CD14-positive monocyte (primary cell): ENCODE results near the gene NEK9. TPM values are rescaled to one million over a fixed set of nuclear protein-coding genes. Genes with fewer than 3 reads are reported as not detected.

ENCODE experiments used
- DNase-seq, 3 donors: peaks; one replicate each; pipeline ENCODE4 v3.0.0-alpha.2; 2011 to 2022
- H2AFZ ChIP-seq: 2 replicates; pipeline ENCODE4 v1.6.0; 2012; ENCODE audit warnings: mild to moderate bottlenecking, low read depth, low read length, inconsistent platforms; ENCODE audit not compliant: insufficient read depth, poor library complexity, severe bottlenecking
- H3K27ac ChIP-seq, 2 donors: 1 replicate in 1 of 2; 2 replicates in 1 of 2; pipeline ENCODE4 v1.5.1; 2012 to 2013; ENCODE audit warnings: low read length in 2 of 2, control low read depth in 1 of 2, inconsistent platforms in 1 of 2, low read depth in 1 of 2, mild to moderate bottlenecking in 1 of 2
- H3K27me3 ChIP-seq, 2 donors: one replicate each; pipeline versions ENCODE4 v1.6.0 to v1.6.1; 2011 to 2013; ENCODE audit warnings: low read length in 2 of 2; ENCODE audit not compliant: control insufficient read depth in 2 of 2, insufficient read depth in 2 of 2
- H3K36me3 ChIP-seq, 2 donors: replicated peaks in 1 of 2; 1 replicate in 1 of 2; 2 replicates in 1 of 2; pipeline versions ENCODE4 v1.5.1 to v1.6.1; 2012 to 2013; ENCODE audit warnings: low read length in 2 of 2, control low read depth in 1 of 2, inconsistent platforms in 1 of 2, mild to moderate bottlenecking in 1 of 2; ENCODE audit not compliant: insufficient read depth in 2 of 2, control insufficient read depth in 1 of 2
- H3K4me1 ChIP-seq, 2 donors: 1 replicate in 1 of 2; 2 replicates in 1 of 2; pipeline versions ENCODE4 v1.5.1 to v1.6.1; 2012 to 2013; ENCODE audit warnings: low read length in 2 of 2, control low read depth in 1 of 2, inconsistent platforms in 1 of 2, mild to moderate bottlenecking in 1 of 2, moderate library complexity in 1 of 2; ENCODE audit not compliant: insufficient read depth in 2 of 2, control insufficient read depth in 1 of 2
- H3K4me2 ChIP-seq: replicated peaks from 2 replicates; pipeline ENCODE3; 2012; ENCODE audit warnings: low read length, moderate library complexity, mild to moderate bottlenecking; ENCODE audit not compliant: poor library complexity, severe bottlenecking; ENCODE audit errors: extremely low read depth
- H3K4me3 ChIP-seq, 3 experiments: fragments of 200-600 bp in 1 of 3; sonication (generic) in 1 of 3; replicated peaks in 1 of 3; 1 replicate in 2 of 3; 2 replicates in 1 of 3; pipeline ENCODE4 v1.5.1; 2011 to 2013; ENCODE audit warnings: low read length in 3 of 3, mild to moderate bottlenecking in 3 of 3, control low read depth in 2 of 3, low read depth in 2 of 3, inconsistent platforms in 1 of 3, moderate library complexity in 1 of 3
- H3K79me2 ChIP-seq: 2 replicates; pipeline ENCODE4 v1.6.0; 2012; ENCODE audit warnings: mild to moderate bottlenecking, control low read depth, inconsistent platforms, low read length, moderate library complexity; ENCODE audit not compliant: insufficient read depth
- H3K9ac ChIP-seq: 2 replicates; pipeline ENCODE4 v1.6.0; 2017; ENCODE audit warnings: low read length, mild to moderate bottlenecking; ENCODE audit not compliant: insufficient read depth, poor library complexity, severe bottlenecking
- H3K9me3 ChIP-seq, 2 donors: replicated peaks in 1 of 2; 1 replicate in 1 of 2; 2 replicates in 1 of 2; pipeline versions ENCODE4 v1.5.1 to v1.6.1; 2012 to 2013; ENCODE audit warnings: low read length in 2 of 2, control low read depth in 1 of 2; ENCODE audit not compliant: control insufficient read depth in 1 of 2, insufficient read depth in 1 of 2
- H4K20me1 ChIP-seq: 2 replicates; pipeline ENCODE4 v1.6.0; 2012; ENCODE audit warnings: mild to moderate bottlenecking, low read length, control low read depth, moderate library complexity; ENCODE audit not compliant: insufficient read depth
- H3K27ac Mint-ChIP-seq, 7 donors: one replicate each; pipeline ENCODE4 v1.8.0; 2020; ENCODE audit warnings: mild to moderate bottlenecking in 7 of 7, mixed read lengths in 7 of 7, moderate library complexity in 6 of 7, inconsistent platforms in 2 of 7
- H3K27me3 Mint-ChIP-seq, 3 donors: one replicate each; pipeline ENCODE4 v1.8.0; 2021 to 2022; ENCODE audit warnings: low read depth in 3 of 3, mild to moderate bottlenecking in 3 of 3, mixed read lengths in 3 of 3, moderate library complexity in 3 of 3, inconsistent platforms in 1 of 3
- H3K36me3 Mint-ChIP-seq, 2 donors: one replicate each; pipeline ENCODE4 v1.8.0; 2020; ENCODE audit warnings: mixed read lengths in 2 of 2, inconsistent platforms in 1 of 2, mild to moderate bottlenecking in 1 of 2
- H3K4me1 Mint-ChIP-seq: one replicate; pipeline ENCODE4 v1.8.0; 2020; ENCODE audit warnings: mild to moderate bottlenecking, mixed read lengths
- H3K4me3 Mint-ChIP-seq, 2 donors: one replicate each; pipeline ENCODE4 v1.8.0; 2020; ENCODE audit warnings: mild to moderate bottlenecking in 2 of 2, mixed read lengths in 2 of 2, moderate library complexity in 1 of 2
- H3K9me3 Mint-ChIP-seq, 7 donors: one replicate each; pipeline ENCODE4 v1.8.0; 2020 to 2022; ENCODE audit warnings: mixed read lengths in 7 of 7, mild to moderate bottlenecking in 6 of 7, moderate library complexity in 6 of 7, inconsistent platforms in 2 of 7
- WGBS: methylation state at CpG from one replicate; pipeline ENCODE4 v1.1.5; 2013; ENCODE audit warnings: missing lambda C conversion rate; ENCODE audit not compliant: insufficient coverage; 5-methylcytosine and 5-hydroxymethylcytosine counted together
- intact Hi-C, 2 donors: fragments of 100-400 bp; cut with micrococcal nuclease; formaldehyde crosslinking; loops; one replicate each; pipeline versions ENCODE4 v1.15.0 to v1.15.1; 2023
- polyA plus RNA-seq, 3 donors: library from polyadenylated mRNA; depleted of rRNA in 1 of 3; unstranded in 2 of 3; stranded (reverse) in 1 of 3; fragments of 300-500 nt in 2 of 3; fragments of >200 nt in 1 of 3; fragmentation: Illumina TruSeq in 2 of 3; gene quantifications; 1 replicate in 2 of 3; 2 replicates in 1 of 3; pipeline ENCODE4 v1.2.3, GENCODE V29; 2012 to 2021
- TF ChIP-seq, protein P1 (sequence below): fragments of 200-600 bp; IDR thresholded peaks from one replicate; pipeline ENCODE4 v1.8.0; 2022; ENCODE audit warnings: antibody characterized with exemption, mild to moderate bottlenecking

Gene NEK9
- polyA plus RNA-seq, 3 donors, result 8.9 to 27.8 (median 10.1) TPM

DNA sequence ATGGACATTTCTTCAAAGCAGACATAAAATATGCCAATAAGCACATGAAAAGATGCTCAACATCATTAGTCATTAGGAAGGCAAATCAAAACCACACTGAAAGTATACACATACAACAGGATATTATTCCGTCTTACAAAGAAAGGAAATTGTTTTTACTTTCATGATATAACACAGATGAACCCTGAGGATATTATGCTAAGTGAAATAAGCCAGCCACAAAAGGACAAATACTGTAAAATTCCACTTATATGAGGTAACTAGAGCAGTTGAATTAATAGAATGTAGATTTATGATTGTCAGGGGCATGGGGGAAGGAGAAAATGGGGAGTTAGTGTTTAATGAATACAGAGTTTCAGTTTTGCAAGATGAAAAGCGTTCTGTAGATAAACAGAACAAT lies 67.2 kb downstream of the NEK9 start:
- Histone ChIP-seq H3K4me3 (no peak overlapping the region), H3K36me3 (no peaks in the 10 kb centered on the region), H2AFZ (no peak overlapping the region), H3K79me2 (peaks cover 23% of the 10 kb centered on the region), H3K4me2 (no peak overlapping the region), H3K4me1 (peaks cover 9 to 17% of the 10 kb centered on the region in 2 donors), H4K20me1 (no peaks in the 10 kb centered on the region), H3K9ac (no peak overlapping the region), H3K9me3 (no peaks in the 10 kb centered on the region), H3K27ac (no peak overlapping the region), H3K27me3 (no peaks in the 10 kb centered on the region)
- intact Hi-C loops, result loop anchor here (10.0 kb wide), 2 partner anchors 55 to 115 kb away; partner anchors contain the start of gene EIF2B2 (in 1 of the 2)
- Mint-ChIP-seq H3K27ac (no peak overlapping the region), H3K4me1 (peaks cover 17% of the 10 kb centered on the region), H3K4me3 (no peak overlapping the region), H3K36me3 (peaks cover 19 to 27% of the 10 kb centered on the region in 2 donors), H3K9me3 (peaks cover 0 to 5% (median 0%) of the 10 kb centered on the region in 7 donors), H3K27me3 (no peaks in the 10 kb centered on the region)
- TF ChIP-seq, protein P1, sequence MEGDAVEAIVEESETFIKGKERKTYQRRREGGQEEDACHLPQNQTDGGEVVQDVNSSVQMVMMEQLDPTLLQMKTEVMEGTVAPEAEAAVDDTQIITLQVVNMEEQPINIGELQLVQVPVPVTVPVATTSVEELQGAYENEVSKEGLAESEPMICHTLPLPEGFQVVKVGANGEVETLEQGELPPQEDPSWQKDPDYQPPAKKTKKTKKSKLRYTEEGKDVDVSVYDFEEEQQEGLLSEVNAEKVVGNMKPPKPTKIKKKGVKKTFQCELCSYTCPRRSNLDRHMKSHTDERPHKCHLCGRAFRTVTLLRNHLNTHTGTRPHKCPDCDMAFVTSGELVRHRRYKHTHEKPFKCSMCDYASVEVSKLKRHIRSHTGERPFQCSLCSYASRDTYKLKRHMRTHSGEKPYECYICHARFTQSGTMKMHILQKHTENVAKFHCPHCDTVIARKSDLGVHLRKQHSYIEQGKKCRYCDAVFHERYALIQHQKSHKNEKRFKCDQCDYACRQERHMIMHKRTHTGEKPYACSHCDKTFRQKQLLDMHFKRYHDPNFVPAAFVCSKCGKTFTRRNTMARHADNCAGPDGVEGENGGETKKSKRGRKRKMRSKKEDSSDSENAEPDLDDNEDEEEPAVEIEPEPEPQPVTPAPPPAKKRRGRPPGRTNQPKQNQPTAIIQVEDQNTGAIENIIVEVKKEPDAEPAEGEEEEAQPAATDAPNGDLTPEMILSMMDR, result no peak
- no CpG with 5 or more reads among the region's 2 CpGs for whole genome bisulfite sequencing
- DNase-seq, result no peak

DNA sequence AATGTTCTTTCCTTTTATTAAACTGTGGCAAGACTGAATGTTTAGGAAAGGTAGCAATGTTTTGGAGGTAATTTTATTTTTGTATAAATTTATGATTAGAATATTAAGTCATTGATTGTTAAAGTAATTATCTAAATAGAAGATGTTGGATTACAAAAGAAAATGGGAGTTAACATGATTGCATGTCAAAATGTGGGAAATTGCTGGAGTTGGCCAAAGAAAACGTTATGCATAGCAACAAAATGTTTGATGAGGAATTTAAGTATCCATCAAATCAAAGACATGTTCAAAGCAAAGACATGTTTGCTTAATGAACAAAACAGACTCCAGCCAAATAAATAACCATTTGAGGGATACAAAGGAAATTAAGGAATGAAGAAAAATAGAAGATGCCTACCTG lies 72.4 kb downstream of the NEK9 start:
- Histone ChIP-seq H3K4me2 (no peak overlapping the region), H3K27me3 (no peaks in the 10 kb centered on the region), H3K9me3 (no peaks in the 10 kb centered on the region), H4K20me1 (no peaks in the 10 kb centered on the region), H3K79me2 (peaks cover 3% of the 10 kb centered on the region), H3K27ac (no peak overlapping the region), H3K4me1 (peaks cover 17 to 34% of the 10 kb centered on the region in 2 donors), H3K36me3 (no peaks in the 10 kb centered on the region), H3K9ac (no peak overlapping the region), H3K4me3 (no peak overlapping the region), H2AFZ (no peak overlapping the region)
- no peaks in the 10 kb centered on the region for H3K9me3 Mint-ChIP-seq
- peaks cover 9 to 22% of the 10 kb centered on the region in 2 donors for H3K36me3 Mint-ChIP-seq
- no peaks in the 10 kb centered on the region for H3K27me3 Mint-ChIP-seq
- H3K4me1 Mint-ChIP-seq, result peaks cover 32% of the 10 kb centered on the region
- no peak for DNase-seq
- intact Hi-C loops, result no loop called here
- no peak overlapping the region for H3K4me3 Mint-ChIP-seq
- WGBS, result no CpG with 5 or more reads among the region's 1 CpG
- no peak overlapping the region for H3K27ac Mint-ChIP-seq
- TF ChIP-seq, protein P1, result no peak
